HG02623 (cell line): ENCODE results near the gene HNRNPL.
A peak's percentile ranks its signal among the peaks of the same experiment; 100 is the strongest.
"Not testable (repeated sequence)": the region's sequence is repeated elsewhere in the genome, so short reads cannot be mapped to it uniquely, and the experiment has no call there.

Experiments used
- ATAC-seq: cut with Tn5 transposase; IDR thresholded peaks from one replicate; pipeline ENCODE4 v1.9.1; 2021; ENCODE audit warnings: moderate library complexity; ENCODE audit not compliant: unreplicated experiment

HNRNPL gene

GRCh38 chr19:38849860-38850435 is at the start of gene HNRNPL:
HNRNPL (minus strand) TSS chr19:38849986; CDS start chr19:38849966, 20 bp downstream.
- ATAC-seq: peak; percentile 47

- no peak for ATAC-seq
Measured at GRCh38 chr19:38898788-38899446, 49.1 kb upstream of the HNRNPL start.

- ATAC-seq: no peak
Measured at GRCh38 chr19:38894968-38895367, 45.2 kb upstream of the HNRNPL start.

GRCh38 chr19:38893341-38893771 is 43.6 kb upstream of the HNRNPL start:
- ATAC-seq: no peak

- ATAC-seq: no peak
Measured at GRCh38 chr19:38892841-38893240, 43.1 kb upstream of the HNRNPL start.

GRCh38 chr19:38891771-38892170 is 42.0 kb upstream of the HNRNPL start:
- no peak for ATAC-seq

GRCh38 chr19:38890686-38891085 is 40.9 kb upstream of the HNRNPL start:
- ATAC-seq: no peak

- no peak for ATAC-seq
Measured at GRCh38 chr19:38889803-38890202, 40.0 kb upstream of the HNRNPL start.

- no peak for ATAC-seq
Measured at GRCh38 chr19:38888876-38889275, 39.1 kb upstream of the HNRNPL start.

GRCh38 chr19:38884691-38885090 is 34.9 kb upstream of the HNRNPL start:
- not testable (repeated sequence) for ATAC-seq

- no peak for ATAC-seq
Measured at GRCh38 chr19:38883286-38883685, 33.5 kb upstream of the HNRNPL start.

GRCh38 chr19:38880882-38881609 is 31.3 kb upstream of the HNRNPL start:
- no peak for ATAC-seq

- ATAC-seq: no peak
Measured at GRCh38 chr19:38880076-38880881, 30.5 kb upstream of the HNRNPL start.

GRCh38 chr19:38879400-38879751 is 29.6 kb upstream of the HNRNPL start:
- ATAC-seq: no peak

- ATAC-seq: no peak
Measured at GRCh38 chr19:38878575-38879399, 29.0 kb upstream of the HNRNPL start.

- ATAC-seq: no peak
Measured at GRCh38 chr19:38877781-38878574, 28.2 kb upstream of the HNRNPL start, which contains the start of gene RINL. RINL (minus strand) TSS chr19:38878275; CDS start chr19:38876742, 1,533 bp downstream.

GRCh38 chr19:38875656-38876395 is 26.0 kb upstream of the HNRNPL start:
- ATAC-seq: no peak

GRCh38 chr19:38873400-38873799 is 23.6 kb upstream of the HNRNPL start:
- not testable (repeated sequence) for ATAC-seq

- no peak for ATAC-seq
Measured at GRCh38 chr19:38870612-38871011, 20.8 kb upstream of the HNRNPL start.
